Measurements from ENCODE around the gene GRIK5.
A peak's percentile ranks its signal among the peaks of the same experiment; 100 is the strongest.

GRIK5 gene

DNA sequence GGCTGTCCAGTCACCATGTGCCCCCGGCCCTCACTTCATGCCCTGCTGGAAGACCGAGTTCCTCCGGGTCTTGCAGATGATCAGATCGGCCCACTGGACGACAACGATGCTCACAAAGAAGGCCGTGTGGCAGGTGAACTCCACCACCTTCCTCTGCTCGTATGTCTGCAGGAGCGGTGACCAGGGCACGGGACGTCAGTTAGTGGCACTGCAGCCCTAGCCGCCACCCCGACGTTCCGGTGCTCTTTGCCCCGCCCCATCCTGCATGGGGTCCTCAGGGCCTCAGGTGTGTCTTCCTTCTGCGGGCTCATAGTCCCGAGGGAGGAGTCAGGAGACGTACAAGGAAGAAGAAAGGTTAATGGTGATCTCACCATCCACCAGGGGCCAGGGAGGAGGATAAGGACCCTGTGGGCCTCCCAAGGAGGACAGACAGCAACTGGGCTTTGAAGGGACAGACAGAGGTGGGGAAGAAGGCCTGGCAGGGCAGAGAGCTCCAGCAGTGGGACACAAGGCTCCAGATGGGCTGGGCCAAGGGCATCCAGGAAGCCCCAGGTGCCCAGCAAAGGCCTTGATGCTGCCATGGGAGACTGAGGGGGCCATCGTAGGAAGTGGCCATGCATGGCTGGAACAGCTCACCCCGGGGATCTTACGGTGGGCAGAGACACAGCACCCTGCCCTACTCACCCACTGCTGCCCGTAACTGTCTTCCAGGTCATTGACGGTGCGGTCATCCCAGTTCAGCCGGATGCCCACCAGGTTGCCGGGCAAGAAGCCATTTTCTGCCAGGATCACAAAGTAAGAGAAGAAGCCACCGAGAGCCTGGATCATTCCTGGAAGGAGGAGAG is 101.0 kb downstream of the GRIK5 start:
- Histone ChIP-seq H3K36me3 (ENCODE audit: low read depth) (no peaks in the 10 kb centered on the region), H3K4me1 (ENCODE audit: insufficient read depth, poor library complexity, severe bottlenecking) (no peaks in the 10 kb centered on the region), H3K4me3 (ENCODE audit: severe bottlenecking) (no peak overlapping the region), H3K27ac (ENCODE audit: poor library complexity, severe bottlenecking) (no peak overlapping the region), H3K9me3 (ENCODE audit: severe bottlenecking) (no peaks in the 10 kb centered on the region), H3K27me3 (ENCODE audit: insufficient read depth, poor library complexity, severe bottlenecking) (no peaks in the 10 kb centered on the region)
- ATAC-seq (ENCODE audit: low read depth) (no peak), DNase-seq (ENCODE audit: low spot score) (no peak)
- TF ChIP-seq, protein P1, sequence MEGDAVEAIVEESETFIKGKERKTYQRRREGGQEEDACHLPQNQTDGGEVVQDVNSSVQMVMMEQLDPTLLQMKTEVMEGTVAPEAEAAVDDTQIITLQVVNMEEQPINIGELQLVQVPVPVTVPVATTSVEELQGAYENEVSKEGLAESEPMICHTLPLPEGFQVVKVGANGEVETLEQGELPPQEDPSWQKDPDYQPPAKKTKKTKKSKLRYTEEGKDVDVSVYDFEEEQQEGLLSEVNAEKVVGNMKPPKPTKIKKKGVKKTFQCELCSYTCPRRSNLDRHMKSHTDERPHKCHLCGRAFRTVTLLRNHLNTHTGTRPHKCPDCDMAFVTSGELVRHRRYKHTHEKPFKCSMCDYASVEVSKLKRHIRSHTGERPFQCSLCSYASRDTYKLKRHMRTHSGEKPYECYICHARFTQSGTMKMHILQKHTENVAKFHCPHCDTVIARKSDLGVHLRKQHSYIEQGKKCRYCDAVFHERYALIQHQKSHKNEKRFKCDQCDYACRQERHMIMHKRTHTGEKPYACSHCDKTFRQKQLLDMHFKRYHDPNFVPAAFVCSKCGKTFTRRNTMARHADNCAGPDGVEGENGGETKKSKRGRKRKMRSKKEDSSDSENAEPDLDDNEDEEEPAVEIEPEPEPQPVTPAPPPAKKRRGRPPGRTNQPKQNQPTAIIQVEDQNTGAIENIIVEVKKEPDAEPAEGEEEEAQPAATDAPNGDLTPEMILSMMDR (IDR thresholded peaks at IDR 0.05; ENCODE audit: poor library complexity, severe bottlenecking), result no peak

DNA sequence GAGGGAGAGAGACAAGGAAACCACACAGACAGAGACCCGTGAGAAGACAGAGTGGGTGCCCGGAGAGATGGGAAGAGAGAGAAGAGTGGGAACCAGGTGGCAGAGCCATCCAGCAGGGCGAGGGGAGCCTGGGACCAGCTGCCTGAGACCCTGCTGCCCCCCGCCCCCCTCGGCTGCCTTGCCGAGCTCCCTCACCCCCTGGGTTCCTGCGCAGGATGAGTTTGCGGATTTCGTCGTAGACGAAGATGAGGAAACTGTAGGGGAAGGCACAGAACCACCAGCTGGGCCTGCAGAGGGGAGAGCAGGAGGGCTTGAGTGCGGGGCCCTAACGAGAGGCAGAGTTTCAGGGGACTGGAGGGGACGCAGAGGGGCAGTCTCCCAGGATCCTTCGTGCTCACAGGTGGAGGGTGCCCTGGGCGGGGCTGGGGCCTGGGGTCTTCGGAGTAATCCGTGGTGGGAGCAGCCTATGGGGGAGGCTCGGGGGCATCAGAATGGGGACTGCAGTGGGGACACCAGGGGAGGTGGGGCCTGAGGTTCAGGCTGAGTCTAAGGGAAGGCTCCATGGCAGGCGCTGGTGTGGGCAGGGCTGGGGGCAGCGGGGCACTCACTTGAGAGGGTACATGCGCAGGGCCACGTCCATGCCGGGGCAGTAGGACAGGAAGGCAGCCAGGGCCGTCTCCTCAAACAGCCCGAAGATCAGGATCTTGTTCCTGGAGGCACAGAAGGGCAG is 102.8 kb downstream of the GRIK5 start:
- Histone ChIP-seq H3K27me3 (ENCODE audit: insufficient read depth, poor library complexity, severe bottlenecking) (no peaks in the 10 kb centered on the region), H3K9me3 (ENCODE audit: severe bottlenecking) (no peaks in the 10 kb centered on the region), H3K4me3 (ENCODE audit: severe bottlenecking) (no peak overlapping the region), H3K36me3 (ENCODE audit: low read depth) (no peaks in the 10 kb centered on the region), H3K27ac (ENCODE audit: poor library complexity, severe bottlenecking) (no peak overlapping the region), H3K4me1 (ENCODE audit: insufficient read depth, poor library complexity, severe bottlenecking) (no peaks in the 10 kb centered on the region)
- no peak for DNase-seq (ENCODE audit: low spot score)
- ATAC-seq (ENCODE audit: low read depth), result 0 out of 3 replicates have a peak, but pooled peaks have one; percentile 19
- TF ChIP-seq, protein P1 (IDR thresholded peaks at IDR 0.05; ENCODE audit: poor library complexity, severe bottlenecking), result no peak

DNA sequence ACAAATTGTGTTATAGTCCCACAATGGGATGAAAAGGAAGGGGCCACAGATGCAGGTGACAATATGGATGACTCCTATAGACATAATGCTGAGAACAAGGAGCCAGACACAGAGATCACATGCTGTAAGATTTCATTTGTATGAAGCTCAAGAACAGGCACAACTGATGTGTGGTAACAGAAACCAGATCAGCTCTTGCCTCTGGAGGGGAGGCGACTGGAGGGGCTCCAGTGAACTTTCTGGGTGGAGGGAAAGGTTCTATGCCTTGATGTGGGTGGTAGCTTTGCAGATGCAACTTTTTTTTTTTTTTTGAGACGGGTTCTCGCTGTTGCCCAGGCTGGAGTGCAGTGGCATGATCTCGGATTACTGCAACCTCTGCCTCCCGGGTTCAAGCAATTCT is 104.9 kb downstream of the GRIK5 start:
- Histone ChIP-seq H3K4me1 (ENCODE audit: insufficient read depth, poor library complexity, severe bottlenecking) (no peaks in the 10 kb centered on the region), H3K27ac (ENCODE audit: poor library complexity, severe bottlenecking) (no peak overlapping the region), H3K36me3 (ENCODE audit: low read depth) (no peaks in the 10 kb centered on the region), H3K27me3 (ENCODE audit: insufficient read depth, poor library complexity, severe bottlenecking) (no peaks in the 10 kb centered on the region), H3K4me3 (ENCODE audit: severe bottlenecking) (no peak overlapping the region), H3K9me3 (ENCODE audit: severe bottlenecking) (no peaks in the 10 kb centered on the region)
- DNase-seq (ENCODE audit: low spot score) (no peak), ATAC-seq (ENCODE audit: low read depth) (no peak)
- TF ChIP-seq, protein P1 (IDR thresholded peaks at IDR 0.05; ENCODE audit: poor library complexity, severe bottlenecking), result no peak

- Histone ChIP-seq H3K27ac (ENCODE audit: poor library complexity, severe bottlenecking) (no peak overlapping the region), H3K4me3 (ENCODE audit: severe bottlenecking) (no peak overlapping the region), H3K9me3 (ENCODE audit: severe bottlenecking) (no peaks in the 10 kb centered on the region), H3K36me3 (ENCODE audit: low read depth) (peaks cover 5% of the 10 kb centered on the region; the same call in 1 of the 2 replicates), H3K4me1 (ENCODE audit: insufficient read depth, poor library complexity, severe bottlenecking) (peaks cover 7% of the 10 kb centered on the region), H3K27me3 (ENCODE audit: insufficient read depth, poor library complexity, severe bottlenecking) (no peaks in the 10 kb centered on the region)
- TF ChIP-seq, protein P1 (IDR thresholded peaks at IDR 0.05; ENCODE audit: poor library complexity, severe bottlenecking), result no peak
- no peak for DNase-seq (ENCODE audit: low spot score)
- ATAC-seq (ENCODE audit: low read depth), result no peak
These were observed 109.0 kb downstream of the GRIK5 start for GRCh38 chr19:41960973-41961372.
